Transverse colon (tissue), 4 donors: Measurements from ENCODE around the gene DICER1.

Experiments
- CTCF ChIP-seq, 5 experiments: fragments of 200-600 bp in 3 of 5; fragments of 450-650 bp in 2 of 5; sonication (generic) in 3 of 5; IDR thresholded peaks; 1 replicate in 2 of 5; 2 replicates in 3 of 5; pipeline ENCODE4 v1.5.1; 2016 to 2017; ENCODE audit warnings: antibody characterized with exemption in 5 of 5, inconsistent platforms in 3 of 5, mild to moderate bottlenecking in 2 of 5, moderate library complexity in 1 of 5
- POLR2A ChIP-seq: fragments of 450-650 bp; IDR thresholded peaks from one replicate; pipeline ENCODE4 v1.6.1; 2016; ENCODE audit warnings: antibody characterized with exemption, mild to moderate bottlenecking, moderate library complexity
- POLR2AphosphoS5 ChIP-seq, 3 donors: sonication (generic); formaldehyde crosslinking; IDR thresholded peaks; one replicate each; pipeline ENCODE4 v1.6.1; 2016; ENCODE audit warnings: antibody characterized with exemption in 3 of 3

- TF ChIP-seq POLR2A (no peak), CTCF (IDR thresholded peaks at IDR 0.05) (no peak), POLR2AphosphoS5 (IDR thresholded peaks at IDR 0.05) (no peak)
Measured at GRCh38 chr14:95056476-95056875, 100.9 kb downstream of the DICER1 start.
